Neuron (in vitro differentiated cells): Measurements from ENCODE around the gene MOG.

Experiments
- H2AFZ ChIP-seq: one replicate; pipeline ENCODE4 v1.6.1; 2013; ENCODE audit warnings: low read depth, mild to moderate bottlenecking, inconsistent platforms, low read length, moderate library complexity
- H3K27me3 ChIP-seq: one replicate; pipeline ENCODE4 v1.6.1; 2013; ENCODE audit warnings: low read length; ENCODE audit not compliant: insufficient read depth
- H3K36me3 ChIP-seq: one replicate; pipeline ENCODE4 v1.6.1; 2013; ENCODE audit warnings: low read length; ENCODE audit not compliant: insufficient read depth
- H3K4me1 ChIP-seq: one replicate; pipeline ENCODE4 v1.6.1; 2013; ENCODE audit warnings: low read length; ENCODE audit not compliant: insufficient read depth
- H3K4me3 ChIP-seq: 2 replicates; pipeline ENCODE4 v1.5.1; 2013; ENCODE audit warnings: mild to moderate bottlenecking, low read length, moderate library complexity
- H3K9me3 ChIP-seq: one replicate; pipeline ENCODE4 v1.6.1; 2013; ENCODE audit warnings: low read length

Gene MOG

GRCh38 chr6:29656798-29657197 is at the start of gene MOG:
TSS of gene MOG (plus strand) at chr6:29657092. CDS start at chr6:29657210, 118 bp downstream.
- peaks cover 18% of the 10 kb centered on the region for H3K27me3 ChIP-seq
- no peaks in the 10 kb centered on the region for H3K9me3 ChIP-seq
- no peak within 1 kb of the TSS for H2AFZ ChIP-seq
- H3K4me3 ChIP-seq, result no peak within 1 kb of the TSS
- H3K4me1 ChIP-seq, result no peaks in the 10 kb centered on the region
- no peaks in the 10 kb centered on the region for H3K36me3 ChIP-seq

GRCh38 chr6:29608131-29608530 is 48.8 kb upstream of the MOG start:
- H2AFZ ChIP-seq, result no peak overlapping the region
- H3K4me3 ChIP-seq, result no peak overlapping the region
- H3K36me3 ChIP-seq, result peaks cover 78% of the 10 kb centered on the region
- no peaks in the 10 kb centered on the region for H3K27me3 ChIP-seq
- peaks cover 9% of the 10 kb centered on the region for H3K4me1 ChIP-seq
- H3K9me3 ChIP-seq, result peaks cover 2% of the 10 kb centered on the region

- no peak overlapping the region for H3K4me3 ChIP-seq
- H3K36me3 ChIP-seq, result peaks cover 78% of the 10 kb centered on the region
- peaks cover 3% of the 10 kb centered on the region for H3K4me1 ChIP-seq
- H3K27me3 ChIP-seq, result no peaks in the 10 kb centered on the region
- H3K9me3 ChIP-seq, result peaks cover 2% of the 10 kb centered on the region
- no peak overlapping the region for H2AFZ ChIP-seq
These were observed 46.4 kb upstream of the MOG start for GRCh38 chr6:29610540-29610939.

GRCh38 chr6:29611426-29611825 is 45.5 kb upstream of the MOG start:
- H3K9me3 ChIP-seq, result peaks cover 2% of the 10 kb centered on the region
- H2AFZ ChIP-seq, result no peak overlapping the region
- no peak overlapping the region for H3K4me3 ChIP-seq
- no peaks in the 10 kb centered on the region for H3K27me3 ChIP-seq
- H3K36me3 ChIP-seq, result peaks cover 70% of the 10 kb centered on the region
- peaks cover 3% of the 10 kb centered on the region for H3K4me1 ChIP-seq

GRCh38 chr6:29617782-29618554 is 38.9 kb upstream of the MOG start:
- H3K36me3 ChIP-seq, result peaks cover 74% of the 10 kb centered on the region
- H3K9me3 ChIP-seq, result no peaks in the 10 kb centered on the region
- H3K4me1 ChIP-seq, result peaks cover 17% of the 10 kb centered on the region
- H3K27me3 ChIP-seq, result no peaks in the 10 kb centered on the region
- no peak overlapping the region for H3K4me3 ChIP-seq
- H2AFZ ChIP-seq, result no peak overlapping the region

- Histone ChIP-seq H3K4me3 (no peak overlapping the region), H3K9me3 (no peaks in the 10 kb centered on the region), H3K27me3 (no peaks in the 10 kb centered on the region), H3K4me1 (peaks cover 33% of the 10 kb centered on the region), H2AFZ (no peak overlapping the region), H3K36me3 (peaks cover 61% of the 10 kb centered on the region)
These were observed 37.2 kb upstream of the MOG start for GRCh38 chr6:29619578-29620160.

- Histone ChIP-seq H3K27me3 (no peaks in the 10 kb centered on the region), H3K9me3 (no peaks in the 10 kb centered on the region), H3K4me1 (peaks cover 43% of the 10 kb centered on the region), H3K36me3 (peaks cover 60% of the 10 kb centered on the region), H2AFZ (no peak overlapping the region), H3K4me3 (no peak overlapping the region)
These were observed 36.3 kb upstream of the MOG start for GRCh38 chr6:29620630-29621029.

GRCh38 chr6:29624520-29624961 is 32.4 kb upstream of the MOG start:
- peaks cover 63% of the 10 kb centered on the region for H3K4me1 ChIP-seq
- no peaks in the 10 kb centered on the region for H3K9me3 ChIP-seq
- H3K4me3 ChIP-seq, result no peak overlapping the region
- H3K27me3 ChIP-seq, result no peaks in the 10 kb centered on the region
- peaks cover 36% of the 10 kb centered on the region for H3K36me3 ChIP-seq
- H2AFZ ChIP-seq, result no peak overlapping the region

- Histone ChIP-seq H3K9me3 (no peaks in the 10 kb centered on the region), H3K27me3 (no peaks in the 10 kb centered on the region), H3K4me1 (peaks cover 63% of the 10 kb centered on the region), H3K36me3 (peaks cover 27% of the 10 kb centered on the region), H3K4me3 (no peak overlapping the region), H2AFZ (no peak overlapping the region)
These were observed 31.5 kb upstream of the MOG start for GRCh38 chr6:29625337-29625930.

GRCh38 chr6:29626948-29627754 is 29.7 kb upstream of the MOG start:
- no peak overlapping the region for H2AFZ ChIP-seq
- peak overlapping the region; percentile 34 for H3K4me3 ChIP-seq
- H3K9me3 ChIP-seq, result no peaks in the 10 kb centered on the region
- peaks cover 64% of the 10 kb centered on the region for H3K4me1 ChIP-seq
- H3K27me3 ChIP-seq, result no peaks in the 10 kb centered on the region
- peaks cover 11% of the 10 kb centered on the region for H3K36me3 ChIP-seq

- Histone ChIP-seq H3K4me3 (peak overlapping the region; percentile 38), H3K4me1 (peaks cover 57% of the 10 kb centered on the region), H2AFZ (no peak overlapping the region), H3K36me3 (peaks cover 4% of the 10 kb centered on the region), H3K27me3 (no peaks in the 10 kb centered on the region), H3K9me3 (no peaks in the 10 kb centered on the region)
These were observed 29.0 kb upstream of the MOG start for GRCh38 chr6:29627755-29628418.

GRCh38 chr6:29628419-29629281 is 28.2 kb upstream of the MOG start:
- no peaks in the 10 kb centered on the region for H3K36me3 ChIP-seq
- no peak overlapping the region for H2AFZ ChIP-seq
- no peaks in the 10 kb centered on the region for H3K27me3 ChIP-seq
- H3K4me1 ChIP-seq, result peaks cover 50% of the 10 kb centered on the region
- H3K4me3 ChIP-seq, result peak overlapping the region; percentile 38
- H3K9me3 ChIP-seq, result no peaks in the 10 kb centered on the region
